T-helper 1 cell treated with Interleukin-12 subunit alpha and Interleukin-12 subunit beta and Interleukin-4 antibody, amounts not matched to agents 30 ng/mL and 1 ng/mL, for 36 hours (primary cell): ENCODE measurements around the gene TFEB. TPM values are rescaled to one million over a fixed set of nuclear protein-coding genes. Genes with fewer than 3 reads are reported as not detected.

ENCODE experiments used
- intact Hi-C: fragments of 100-400 bp; cut with micrococcal nuclease; formaldehyde crosslinking; loops from one replicate; pipeline ENCODE4 v1.15.1; 2024
- total RNA-seq: library from RNA; stranded (reverse); gene quantifications from 2 replicates; pipeline ENCODE4 v1.2.3, GENCODE V29; 2022

TFEB gene
- total RNA-seq, 1 donor from 2014 or later, result 22.1 TPM

GRCh38 chr6:41724586-41725501, 10.6 kb downstream of the TFEB start:
- intact Hi-C loops, result no loop called here

- intact Hi-C loops, result no loop called here
Observed at GRCh38 chr6:41724228-41724580, 11.2 kb downstream of the TFEB start.

GRCh38 chr6:41723530-41724227, 11.7 kb downstream of the TFEB start:
- intact Hi-C loops, result no loop called here

- intact Hi-C loops, result no loop called here
Observed at GRCh38 chr6:41722969-41723529, 12.4 kb downstream of the TFEB start.

GRCh38 chr6:41721414-41721813, 14.0 kb downstream of the TFEB start:
- intact Hi-C loops, result no loop called here

- intact Hi-C loops, result no loop called here
Observed at GRCh38 chr6:41720783-41721182, 14.6 kb downstream of the TFEB start.

- intact Hi-C loops, result no loop called here
Observed at GRCh38 chr6:41720262-41720620, 15.2 kb downstream of the TFEB start.

GRCh38 chr6:41719436-41720261, 15.8 kb downstream of the TFEB start:
- intact Hi-C loops, result no loop called here

GRCh38 chr6:41718828-41719227, 16.6 kb downstream of the TFEB start:
- intact Hi-C loops, result no loop called here

- intact Hi-C loops, result no loop called here
Observed at GRCh38 chr6:41717392-41717736, 18.0 kb downstream of the TFEB start.

- intact Hi-C loops, result no loop called here
Observed at GRCh38 chr6:41716516-41717391, 18.7 kb downstream of the TFEB start.

GRCh38 chr6:41715795-41716515, 19.5 kb downstream of the TFEB start:
- intact Hi-C loops, result no loop called here

GRCh38 chr6:41714556-41715273, 20.7 kb downstream of the TFEB start:
- intact Hi-C loops, result no loop called here

GRCh38 chr6:41713650-41714291, 21.6 kb downstream of the TFEB start:
- intact Hi-C loops, result no loop called here

- intact Hi-C loops, result no loop called here
Observed at GRCh38 chr6:41713159-41713649, 22.2 kb downstream of the TFEB start.

GRCh38 chr6:41712651-41713103, 22.7 kb downstream of the TFEB start:
- intact Hi-C loops, result no loop called here

- intact Hi-C loops, result no loop called here
Observed at GRCh38 chr6:41711323-41712038, 23.9 kb downstream of the TFEB start.

- intact Hi-C loops, result no loop called here
Observed at GRCh38 chr6:41709375-41709774, 26.0 kb downstream of the TFEB start.
